ENCODE data around the gene IL5RA. TPM values are rescaled to one million over a fixed set of nuclear protein-coding genes. Genes with fewer than 3 reads are reported as not detected.

IL5RA gene
- total and polyA plus RNA-seq, 7 donors = under 0.01 to 0.49 (median 0.10) TPM; not detected in 3

DNA sequence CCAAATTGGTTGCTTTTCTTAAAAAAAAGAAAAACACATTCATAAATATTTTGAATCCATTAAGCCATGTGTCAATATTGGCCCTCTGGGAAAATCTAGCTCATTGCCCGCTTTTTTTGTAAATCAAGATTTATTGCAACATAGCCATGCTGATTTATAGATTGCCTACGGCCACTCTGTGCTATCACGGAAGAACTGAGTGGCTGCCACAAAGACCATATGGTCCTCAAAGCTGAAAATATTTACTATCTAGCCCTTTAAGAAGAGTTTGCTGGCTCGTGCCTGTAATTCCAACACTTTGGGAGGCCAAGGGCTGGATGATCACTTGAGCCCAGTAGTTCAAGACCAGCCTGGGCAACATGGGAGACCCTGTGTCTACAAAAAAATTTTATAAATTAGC is 45.9 kb downstream of the IL5RA start:
- intact Hi-C loops (cut with DNase I) = no loop called here
- H3K4me3 ChIP-seq = no peak overlapping the region
- no peaks in the 10 kb centered on the region for H3K9me3 ChIP-seq
- 72 to 81% methylated on average over 4 of the region's 4 CpGs for WGBS, 2 donors
- H3K36me3 ChIP-seq = no peaks in the 10 kb centered on the region
- H3K27me3 ChIP-seq = no peaks in the 10 kb centered on the region
- TF ChIP-seq POLR2AphosphoS5 (IDR thresholded peaks at IDR 0.05) = no peak
- TF ChIP-seq POLR2A (IDR thresholded peaks at IDR 0.05) = no peak
- TF ChIP-seq, protein P1, sequence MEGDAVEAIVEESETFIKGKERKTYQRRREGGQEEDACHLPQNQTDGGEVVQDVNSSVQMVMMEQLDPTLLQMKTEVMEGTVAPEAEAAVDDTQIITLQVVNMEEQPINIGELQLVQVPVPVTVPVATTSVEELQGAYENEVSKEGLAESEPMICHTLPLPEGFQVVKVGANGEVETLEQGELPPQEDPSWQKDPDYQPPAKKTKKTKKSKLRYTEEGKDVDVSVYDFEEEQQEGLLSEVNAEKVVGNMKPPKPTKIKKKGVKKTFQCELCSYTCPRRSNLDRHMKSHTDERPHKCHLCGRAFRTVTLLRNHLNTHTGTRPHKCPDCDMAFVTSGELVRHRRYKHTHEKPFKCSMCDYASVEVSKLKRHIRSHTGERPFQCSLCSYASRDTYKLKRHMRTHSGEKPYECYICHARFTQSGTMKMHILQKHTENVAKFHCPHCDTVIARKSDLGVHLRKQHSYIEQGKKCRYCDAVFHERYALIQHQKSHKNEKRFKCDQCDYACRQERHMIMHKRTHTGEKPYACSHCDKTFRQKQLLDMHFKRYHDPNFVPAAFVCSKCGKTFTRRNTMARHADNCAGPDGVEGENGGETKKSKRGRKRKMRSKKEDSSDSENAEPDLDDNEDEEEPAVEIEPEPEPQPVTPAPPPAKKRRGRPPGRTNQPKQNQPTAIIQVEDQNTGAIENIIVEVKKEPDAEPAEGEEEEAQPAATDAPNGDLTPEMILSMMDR (IDR thresholded peaks at IDR 0.05) = no peak
- TF ChIP-seq EP300 (IDR thresholded peaks at IDR 0.05) = no peak
- no peaks in the 10 kb centered on the region for H3K4me1 ChIP-seq
- DNase-seq = no peak
- H3K27ac ChIP-seq = no peak overlapping the region

DNA sequence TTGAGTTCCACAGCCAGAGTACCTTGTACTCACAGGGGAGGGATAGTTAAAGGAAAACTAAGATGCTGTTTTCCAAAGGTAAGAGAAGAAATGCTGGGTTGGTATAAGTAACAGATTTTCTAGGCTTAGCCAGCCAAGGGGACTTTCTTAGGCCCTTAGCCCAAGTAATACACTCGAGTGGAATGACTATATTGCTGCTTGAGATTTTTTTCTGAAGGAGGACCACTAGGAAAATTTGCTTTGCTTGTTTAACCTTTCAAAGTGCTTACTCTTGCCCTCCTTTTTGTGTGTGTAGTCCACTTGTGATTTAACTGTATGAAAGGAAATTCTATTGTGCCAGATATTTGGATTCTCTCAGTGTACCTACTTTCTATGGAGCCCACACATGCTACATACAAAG is 50.5 kb downstream of the IL5RA start:
- Histone ChIP-seq H3K27me3 (no peaks in the 10 kb centered on the region), H3K4me1 (no peaks in the 10 kb centered on the region), H3K27ac (no peak overlapping the region), H3K9me3 (no peaks in the 10 kb centered on the region), H3K4me3 (no peak overlapping the region), H3K36me3 (no peaks in the 10 kb centered on the region)
- intact Hi-C loops (cut with DNase I) = no loop called here
- DNase-seq = no peak
- TF ChIP-seq, protein P1 (IDR thresholded peaks at IDR 0.05) = no peak
- TF ChIP-seq EP300 (IDR thresholded peaks at IDR 0.05) (no peak), POLR2AphosphoS5 (IDR thresholded peaks at IDR 0.05) (no peak), POLR2A (IDR thresholded peaks at IDR 0.05) (no peak)
- 82 to 88% methylated on average over 1 of the region's 1 CpG for WGBS, 2 donors

DNA sequence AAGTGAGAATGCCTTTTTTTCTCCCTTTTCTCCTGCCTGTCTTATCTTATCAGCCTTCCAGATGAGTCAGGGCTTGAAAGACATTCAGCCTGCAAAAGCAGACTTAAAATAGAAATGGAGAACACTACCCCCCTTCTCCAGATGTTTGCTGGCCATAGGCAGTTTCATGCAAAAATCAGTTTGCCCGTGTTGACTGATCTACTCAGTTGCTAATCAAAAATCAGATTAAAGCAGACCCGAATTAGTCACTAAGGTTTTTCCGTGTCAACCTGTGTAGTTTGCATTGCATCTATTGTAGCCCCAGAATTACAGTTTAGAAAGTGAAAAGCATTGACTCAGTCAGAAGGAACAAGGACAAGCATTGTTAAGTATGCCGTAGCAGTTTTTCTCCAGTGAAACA is 56.2 kb downstream of the IL5RA start:
- Histone ChIP-seq H3K36me3 (no peaks in the 10 kb centered on the region), H3K4me1 (no peaks in the 10 kb centered on the region), H3K4me3 (no peak overlapping the region), H3K9me3 (no peaks in the 10 kb centered on the region), H3K27ac (no peak overlapping the region), H3K27me3 (no peaks in the 10 kb centered on the region)
- intact Hi-C loops (cut with DNase I) = no loop called here
- TF ChIP-seq, protein P1 (IDR thresholded peaks at IDR 0.05) = no peak
- WGBS, 2 donors = 85 to 90% methylated on average over 4 of the region's 4 CpGs
- no peak for DNase-seq

DNA sequence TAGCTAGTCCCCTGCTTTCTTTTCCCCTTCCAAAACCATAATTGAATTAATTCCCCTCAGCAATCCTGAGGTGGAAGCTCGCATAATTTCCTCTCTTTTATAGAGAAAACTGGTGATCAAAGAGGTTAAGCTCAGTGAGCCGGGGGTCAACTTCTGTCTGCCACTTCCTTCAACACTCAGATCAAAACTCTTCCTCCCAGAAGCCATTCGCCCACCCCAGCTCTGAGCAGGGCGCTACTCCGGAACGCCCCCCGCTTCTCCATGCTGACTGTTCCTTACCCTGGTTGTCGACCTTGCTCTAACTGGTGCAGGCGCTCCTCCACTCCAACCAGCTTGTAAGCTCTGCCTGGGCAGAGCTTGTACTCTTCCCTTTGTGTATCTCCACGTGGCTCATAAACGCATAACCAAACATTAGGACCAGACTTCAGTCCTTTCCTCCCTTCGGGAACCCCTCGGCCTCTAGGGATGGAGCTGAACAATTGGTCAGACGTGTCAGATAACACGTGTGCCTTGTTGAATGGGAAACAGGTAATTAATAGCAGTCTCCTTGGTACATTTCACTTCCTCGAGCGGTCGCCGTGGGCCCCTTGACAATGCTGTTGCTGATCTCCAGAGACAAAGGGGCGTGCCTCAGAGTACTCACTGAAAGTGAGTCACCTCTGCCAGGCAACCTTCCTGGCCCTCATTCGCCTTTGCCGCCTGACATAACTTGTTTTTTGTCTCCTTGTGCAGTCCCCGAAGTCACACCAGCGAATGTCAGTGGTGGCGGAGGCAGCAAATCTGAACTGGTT is 71.8 kb downstream of the IL5RA start:
- H3K4me3 ChIP-seq = no peak overlapping the region
- H3K36me3 ChIP-seq = peaks cover 0 to 4% (median 0%) of the 10 kb centered on the region in 4 donors
- TF ChIP-seq POLR2A (IDR thresholded peaks at IDR 0.05) (no peak), EP300 (IDR thresholded peaks at IDR 0.05) (no peak), POLR2AphosphoS5 (IDR thresholded peaks at IDR 0.05) (no peak)
- TF ChIP-seq, protein P1 (IDR thresholded peaks at IDR 0.05) = no peak
- intact Hi-C loops (cut with DNase I) = no loop called here
- no peaks in the 10 kb centered on the region for H3K4me1 ChIP-seq
- no peaks in the 10 kb centered on the region for H3K27me3 ChIP-seq
- 87 to 89% methylated on average over 25 of the region's 25 CpGs for WGBS, 2 donors
- H3K9me3 ChIP-seq = no peaks in the 10 kb centered on the region
- no peak overlapping the region for H3K27ac ChIP-seq
- no peak for DNase-seq

DNA sequence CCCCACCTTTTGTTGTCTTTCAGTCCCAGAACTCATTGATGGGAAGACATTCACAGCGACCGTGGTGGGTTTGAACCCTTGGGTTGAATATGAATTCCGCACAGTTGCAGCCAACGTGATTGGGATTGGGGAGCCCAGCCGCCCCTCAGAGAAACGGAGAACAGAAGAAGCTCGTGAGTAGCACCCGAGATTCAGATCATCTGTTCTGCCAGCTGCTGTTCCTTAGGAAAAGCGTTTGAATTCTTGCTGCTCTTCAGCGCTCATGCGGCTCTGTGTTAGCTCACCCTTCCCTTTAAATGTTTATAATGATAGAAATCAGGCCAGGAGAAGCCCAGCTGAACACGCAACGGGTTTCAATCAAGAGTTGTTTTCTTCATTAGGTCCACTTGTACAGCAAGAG is 73.0 kb downstream of the IL5RA start:
- Histone ChIP-seq H3K9me3 (no peaks in the 10 kb centered on the region), H3K27me3 (no peaks in the 10 kb centered on the region), H3K4me3 (no peak overlapping the region), H3K4me1 (no peaks in the 10 kb centered on the region), H3K36me3 (no peaks in the 10 kb centered on the region), H3K27ac (no peak overlapping the region)
- WGBS, 2 donors = 88 to 93% methylated on average over 13 of the region's 13 CpGs
- no peak for DNase-seq
- TF ChIP-seq, protein P1 (IDR thresholded peaks at IDR 0.05) = no peak
- TF ChIP-seq POLR2A (IDR thresholded peaks at IDR 0.05) = no peak
- no peak for TF ChIP-seq EP300 (IDR thresholded peaks at IDR 0.05)
- no peak for TF ChIP-seq POLR2AphosphoS5 (IDR thresholded peaks at IDR 0.05)
- intact Hi-C loops (cut with DNase I) = no loop called here

All from sigmoid colon (tissue), 7 donors.